ENCODE data around the gene MEF2D. TPM values are rescaled to one million over a fixed set of nuclear protein-coding genes. Genes with fewer than 3 reads are reported as not detected.
A peak's percentile ranks its signal among the peaks of the same experiment; 100 is the strongest.

MEF2D gene
- total RNA-seq, 1 donor from 2014 or later = 10.6 TPM

GRCh38 chr1:156503698-156504437 is 3.3 kb upstream of the MEF2D start:
- no peak overlapping the region for H3K4me3 ChIP-seq (ENCODE audit: low read depth, low read length)
- DNase-seq (ENCODE audit: low read depth) = no peak
- TF ChIP-seq CTCF (conservative IDR thresholded peaks at IDR 0.05; ENCODE audit: low read depth, low read length) = no peak

- DNase-seq (ENCODE audit: low read depth) = peak; percentile 78
- H3K4me3 ChIP-seq (ENCODE audit: low read depth, low read length) = peak overlapping the region; percentile 36
- no peak for TF ChIP-seq CTCF (conservative IDR thresholded peaks at IDR 0.05; ENCODE audit: low read depth, low read length)
Measured at GRCh38 chr1:156502894-156503697, 2.5 kb upstream of the MEF2D start.

- H3K4me3 ChIP-seq (ENCODE audit: low read depth, low read length) = no peak overlapping the region
- no peak for TF ChIP-seq CTCF (conservative IDR thresholded peaks at IDR 0.05; ENCODE audit: low read depth, low read length)
- no peak for DNase-seq (ENCODE audit: low read depth)
Measured at GRCh38 chr1:156502391-156502893, 1.9 kb upstream of the MEF2D start.

GRCh38 chr1:156500793-156501506 is 375 bp upstream of the MEF2D start:
- peak; percentile 33 for DNase-seq (ENCODE audit: low read depth)
- H3K4me3 ChIP-seq (ENCODE audit: low read depth, low read length) = peak overlapping the region; percentile 98
- TF ChIP-seq CTCF (conservative IDR thresholded peaks at IDR 0.05; ENCODE audit: low read depth, low read length) = peak; percentile 56

- peak overlapping the region; percentile 98 for H3K4me3 ChIP-seq (ENCODE audit: low read depth, low read length)
- TF ChIP-seq CTCF (conservative IDR thresholded peaks at IDR 0.05; ENCODE audit: low read depth, low read length) = no peak
- DNase-seq (ENCODE audit: low read depth) = no peak
Measured at GRCh38 chr1:156499842-156500542, 583 bp downstream of the MEF2D start.

GRCh38 chr1:156499194-156499841 is 1.3 kb downstream of the MEF2D start:
- no peak for DNase-seq (ENCODE audit: low read depth)
- TF ChIP-seq CTCF (conservative IDR thresholded peaks at IDR 0.05; ENCODE audit: low read depth, low read length) = no peak

More at GRCh38 chr1:156499194-156499841, 1.3 kb downstream of the MEF2D start:
- peak overlapping the region; percentile 98 for H3K4me3 ChIP-seq (ENCODE audit: low read depth, low read length)
